Thyroid gland (tissue), 4 donors: ENCODE results near the gene GJA1. TPM values are rescaled to one million over a fixed set of nuclear protein-coding genes. Genes with fewer than 3 reads are reported as not detected.

Source experiments
- DNase-seq, 2 donors: peaks; one replicate each; pipeline ENCODE4 v3.0.0-alpha.2; 2019
- H3K27ac ChIP-seq, 3 donors: fragments of 200-600 bp; sonication (generic); 1 replicate in 2 of 3; 2 replicates in 1 of 3; pipeline ENCODE4 v1.5.1; 2016 to 2019; ENCODE audit warnings: mild to moderate bottlenecking in 1 of 3, moderate library complexity in 1 of 3
- H3K27me3 ChIP-seq: fragments of 200-600 bp; sonication (generic); one replicate; pipeline ENCODE4 v1.5.1; 2019
- H3K36me3 ChIP-seq, 2 donors: fragments of 200-600 bp; sonication (generic); one replicate each; pipeline ENCODE4 v1.5.1; 2016 to 2019
- H3K4me1 ChIP-seq, 2 donors: fragments of 200-600 bp; sonication (generic); one replicate each; pipeline ENCODE4 v1.5.1; 2017 to 2019
- H3K4me3 ChIP-seq, 3 donors: fragments of 200-600 bp; sonication (generic); replicated peaks in 1 of 3; 1 replicate in 2 of 3; 2 replicates in 1 of 3; pipeline ENCODE4 v1.5.1; 2016; ENCODE audit warnings: mild to moderate bottlenecking in 1 of 3
- H3K9me3 ChIP-seq: fragments of 200-600 bp; sonication (generic); one replicate; pipeline ENCODE4 v1.5.1; 2017
- POLR2A ChIP-seq, 2 donors: fragments of 450-650 bp; IDR thresholded peaks; one replicate each; pipeline ENCODE4 v1.6.1; 2017; ENCODE audit warnings: antibody characterized with exemption in 2 of 2, mild to moderate bottlenecking in 2 of 2, moderate library complexity in 1 of 2
- WGBS, 2 donors: methylation state at CpG; one replicate each; pipeline ENCODE4 v1.1.5; 2017; 5-methylcytosine and 5-hydroxymethylcytosine counted together
- intact Hi-C: fragments of 100-400 bp; cut with DNase I; formaldehyde crosslinking; loops from one replicate; pipeline ENCODE4 v1.15.1; 2023
- total RNA-seq, 4 donors: library from RNA; depleted of rRNA; stranded (reverse); fragments of >200 nt; gene quantifications; one replicate each; pipeline ENCODE4 v1.2.3, GENCODE V29; 2016
- TF ChIP-seq, protein P1 (sequence below), 6 experiments: fragments of 200-600 bp in 3 of 6; fragments of 450-650 bp in 3 of 6; sonication (generic) in 3 of 6; IDR thresholded peaks; one replicate each; pipeline ENCODE4 v1.5.1; 2016 to 2019; ENCODE audit warnings: antibody characterized with exemption in 6 of 6, mild to moderate bottlenecking in 2 of 6, inconsistent platforms in 1 of 6, moderate library complexity in 1 of 6

The GJA1 gene
- total RNA-seq, 4 donors from 2014 or later = 158 to 219 (median 197) TPM

DNA sequence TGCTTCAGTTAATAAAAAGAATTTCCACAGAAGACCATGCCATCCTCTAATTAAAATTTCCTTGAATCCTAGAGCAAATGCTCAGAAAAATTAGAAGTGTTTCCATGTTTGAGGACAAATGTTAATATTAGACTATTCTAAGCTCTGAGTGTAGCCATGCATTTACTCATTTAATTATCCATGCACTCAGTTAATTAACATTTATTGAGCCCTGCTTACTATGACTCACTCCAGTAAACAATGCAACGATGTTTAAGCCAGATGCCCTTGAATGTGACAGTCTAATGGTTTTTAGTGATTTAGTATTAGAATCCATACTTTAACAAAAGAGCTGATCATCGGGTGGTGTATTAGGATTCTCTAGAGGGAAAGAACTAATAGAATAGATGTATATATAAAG is 37.3 kb upstream of the GJA1 start:
- intact Hi-C loops = no loop called here
- H3K27ac ChIP-seq = no peak overlapping the region
- H3K27me3 ChIP-seq = no peaks in the 10 kb centered on the region
- DNase-seq = no peak
- WGBS, 2 donors = 81 to 90% methylated on average over 2 of the region's 2 CpGs
- H3K4me3 ChIP-seq = no peak overlapping the region
- H3K9me3 ChIP-seq = no peaks in the 10 kb centered on the region
- no peak for TF ChIP-seq POLR2A (IDR thresholded peaks at IDR 0.05)
- TF ChIP-seq, protein P1, sequence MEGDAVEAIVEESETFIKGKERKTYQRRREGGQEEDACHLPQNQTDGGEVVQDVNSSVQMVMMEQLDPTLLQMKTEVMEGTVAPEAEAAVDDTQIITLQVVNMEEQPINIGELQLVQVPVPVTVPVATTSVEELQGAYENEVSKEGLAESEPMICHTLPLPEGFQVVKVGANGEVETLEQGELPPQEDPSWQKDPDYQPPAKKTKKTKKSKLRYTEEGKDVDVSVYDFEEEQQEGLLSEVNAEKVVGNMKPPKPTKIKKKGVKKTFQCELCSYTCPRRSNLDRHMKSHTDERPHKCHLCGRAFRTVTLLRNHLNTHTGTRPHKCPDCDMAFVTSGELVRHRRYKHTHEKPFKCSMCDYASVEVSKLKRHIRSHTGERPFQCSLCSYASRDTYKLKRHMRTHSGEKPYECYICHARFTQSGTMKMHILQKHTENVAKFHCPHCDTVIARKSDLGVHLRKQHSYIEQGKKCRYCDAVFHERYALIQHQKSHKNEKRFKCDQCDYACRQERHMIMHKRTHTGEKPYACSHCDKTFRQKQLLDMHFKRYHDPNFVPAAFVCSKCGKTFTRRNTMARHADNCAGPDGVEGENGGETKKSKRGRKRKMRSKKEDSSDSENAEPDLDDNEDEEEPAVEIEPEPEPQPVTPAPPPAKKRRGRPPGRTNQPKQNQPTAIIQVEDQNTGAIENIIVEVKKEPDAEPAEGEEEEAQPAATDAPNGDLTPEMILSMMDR (IDR thresholded peaks at IDR 0.05) = no peak
- H3K4me1 ChIP-seq = no peaks in the 10 kb centered on the region
- H3K36me3 ChIP-seq = no peaks in the 10 kb centered on the region

DNA sequence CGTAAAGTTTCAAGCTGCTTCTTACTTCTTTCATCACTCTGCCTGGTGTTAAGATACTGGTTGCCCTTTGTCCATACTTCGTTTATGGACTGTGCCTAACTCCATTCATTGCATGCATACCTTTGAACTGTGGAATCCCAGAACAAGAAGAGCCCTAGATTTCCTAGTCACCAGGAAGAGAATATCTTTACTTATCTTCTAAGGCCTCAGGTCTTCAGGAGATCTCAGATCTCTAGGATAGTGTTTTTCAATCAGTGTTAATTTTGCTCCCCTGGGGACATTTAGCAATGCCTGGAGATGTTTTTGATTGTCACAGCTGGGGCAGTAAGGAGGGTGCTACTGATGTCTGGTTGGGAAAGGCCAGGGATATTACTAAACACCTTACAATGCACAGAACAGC is 35.5 kb upstream of the GJA1 start:
- intact Hi-C loops = no loop called here
- Histone ChIP-seq H3K4me1 (no peaks in the 10 kb centered on the region), H3K27ac (no peak overlapping the region), H3K27me3 (no peaks in the 10 kb centered on the region), H3K9me3 (no peaks in the 10 kb centered on the region), H3K4me3 (no peak overlapping the region), H3K36me3 (no peaks in the 10 kb centered on the region)
- no peak for DNase-seq
- TF ChIP-seq POLR2A (IDR thresholded peaks at IDR 0.05) = no peak
- TF ChIP-seq, protein P1 (IDR thresholded peaks at IDR 0.05) = no peak
- WGBS, 2 donors = 81 to 86% methylated on average over 2 of the region's 2 CpGs

DNA sequence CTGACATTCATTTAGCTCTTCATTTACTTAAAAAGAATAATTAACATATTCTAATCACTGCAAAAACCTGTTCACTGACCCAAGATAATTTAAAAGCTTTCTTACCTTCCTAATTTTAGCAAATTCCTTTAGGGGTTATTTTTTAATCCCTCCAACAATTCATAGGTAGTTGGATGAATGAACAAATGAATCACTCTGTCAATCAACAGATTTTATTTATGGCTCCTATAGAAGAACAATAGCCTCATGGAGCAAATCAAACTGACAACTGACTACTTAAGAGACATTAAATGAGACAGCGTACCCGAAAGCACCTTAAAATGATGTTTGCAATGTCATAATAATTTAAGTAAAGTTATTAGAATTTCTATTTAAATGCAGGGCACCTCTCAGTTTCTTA is 31.5 kb upstream of the GJA1 start:
- WGBS, 2 donors = 97 to 99% methylated on average over 2 of the region's 2 CpGs
- no peak for TF ChIP-seq POLR2A (IDR thresholded peaks at IDR 0.05)
- TF ChIP-seq, protein P1 (IDR thresholded peaks at IDR 0.05) = no peak
- H3K9me3 ChIP-seq = no peaks in the 10 kb centered on the region
- H3K27ac ChIP-seq = no peak overlapping the region
- H3K36me3 ChIP-seq = no peaks in the 10 kb centered on the region
- H3K4me1 ChIP-seq = peaks cover 0 to 2% of the 10 kb centered on the region in 2 donors
- intact Hi-C loops = no loop called here
- H3K27me3 ChIP-seq = no peaks in the 10 kb centered on the region
- no peak overlapping the region for H3K4me3 ChIP-seq
- DNase-seq = no peak

- H3K4me3 ChIP-seq = no peak overlapping the region
- H3K4me1 ChIP-seq = peaks cover 0 to 2% of the 10 kb centered on the region in 2 donors
- 62 to 68% methylated on average over 9 of the region's 9 CpGs for WGBS, 2 donors
- no peaks in the 10 kb centered on the region for H3K27me3 ChIP-seq
- H3K27ac ChIP-seq = no peak overlapping the region
- H3K36me3 ChIP-seq = no peaks in the 10 kb centered on the region
- no peak for DNase-seq
- H3K9me3 ChIP-seq = no peaks in the 10 kb centered on the region
- TF ChIP-seq, protein P1 (IDR thresholded peaks at IDR 0.05) = no peak
- TF ChIP-seq POLR2A (IDR thresholded peaks at IDR 0.05) = no peak
- intact Hi-C loops = no loop called here
Observed at GRCh38 chr6:121405306-121405705, 30.1 kb upstream of the GJA1 start.

- Histone ChIP-seq H3K36me3 (no peaks in the 10 kb centered on the region), H3K27me3 (no peaks in the 10 kb centered on the region), H3K27ac (no peak overlapping the region), H3K9me3 (no peaks in the 10 kb centered on the region), H3K4me3 (no peak overlapping the region), H3K4me1 (peaks cover 0 to 2% of the 10 kb centered on the region in 2 donors)
- 91 to 96% methylated on average over 19 of the region's 19 CpGs for WGBS, 2 donors
- intact Hi-C loops = no loop called here
- DNase-seq = no peak
- TF ChIP-seq, protein P1 (IDR thresholded peaks at IDR 0.05) = no peak
Observed at GRCh38 chr6:121408321-121408720, 27.1 kb upstream of the GJA1 start.
